MV-4-11 (cell line): ENCODE data around the gene MKNK1.
A peak's percentile ranks its signal among the peaks of the same experiment; 100 is the strongest.
"Not testable (repeated sequence)": the region's sequence is repeated elsewhere in the genome, so short reads cannot be mapped to it uniquely, and the experiment has no call there.

Source experiments
- DNase-seq: peaks from one replicate; lab custom pipeline; 2025; lab: John Stamatoyannopoulos, UW

MKNK1 gene

GRCh38 chr1:46603858-46604549, at the start of gene MKNK1:
Gene MKNK1, minus strand, starts transcription at chr1:46604268. Its CDS starts 20,941 bp downstream, at chr1:46583327.
- DNase-seq = peak; percentile 89

GRCh38 chr1:46653405-46653958, 49.4 kb upstream of the MKNK1 start:
- no peak for DNase-seq

- DNase-seq = no peak
Observed at GRCh38 chr1:46652321-46653100, 48.4 kb upstream of the MKNK1 start.

GRCh38 chr1:46651152-46651551, 47.1 kb upstream of the MKNK1 start:
- not testable (repeated sequence) for DNase-seq

GRCh38 chr1:46650491-46650890, 46.4 kb upstream of the MKNK1 start:
- no peak for DNase-seq

GRCh38 chr1:46649764-46650163, 45.7 kb upstream of the MKNK1 start:
- no peak for DNase-seq

- DNase-seq = no peak
Observed at GRCh38 chr1:46647611-46648010, 43.5 kb upstream of the MKNK1 start.

GRCh38 chr1:46646844-46647243, 42.8 kb upstream of the MKNK1 start:
- DNase-seq = no peak

GRCh38 chr1:46646331-46646730, 42.3 kb upstream of the MKNK1 start:
- DNase-seq = no peak

- DNase-seq = no peak
Observed at GRCh38 chr1:46645815-46646214, 41.7 kb upstream of the MKNK1 start.

- DNase-seq = no peak
Observed at GRCh38 chr1:46643368-46643775, 39.3 kb upstream of the MKNK1 start.

- DNase-seq = peak; percentile 52
Observed at GRCh38 chr1:46642115-46642680, 38.1 kb upstream of the MKNK1 start.

GRCh38 chr1:46639547-46639946, 35.5 kb upstream of the MKNK1 start:
- DNase-seq = no peak

- no peak for DNase-seq
Observed at GRCh38 chr1:46638921-46639320, 34.9 kb upstream of the MKNK1 start.

GRCh38 chr1:46637444-46638083, 33.5 kb upstream of the MKNK1 start:
- DNase-seq = no peak

- DNase-seq = no peak
Observed at GRCh38 chr1:46635205-46635604, 31.1 kb upstream of the MKNK1 start.

GRCh38 chr1:46630719-46631118, 26.7 kb upstream of the MKNK1 start:
- DNase-seq = no peak

GRCh38 chr1:46623743-46624644, 19.9 kb upstream of the MKNK1 start:
- DNase-seq = no peak

GRCh38 chr1:46622344-46622743, 18.3 kb upstream of the MKNK1 start:
- DNase-seq = peak; percentile 11

GRCh38 chr1:46621930-46622329, 17.9 kb upstream of the MKNK1 start:
- DNase-seq = no peak

GRCh38 chr1:46619656-46620258, 15.7 kb upstream of the MKNK1 start:
- no peak for DNase-seq
